ENCODE results near the gene COL27A1. TPM values are rescaled to one million over a fixed set of nuclear protein-coding genes. Genes with fewer than 3 reads are reported as not detected.

The COL27A1 gene
- total and polyA plus RNA-seq, 3 donors from 2014 or later = 9.3 to 68.8 (median 25.7) TPM

- intact Hi-C loops (cut with DNase I; ENCODE audit: low total_unique reads) = no loop called here
- no peaks in the 10 kb centered on the region for H3K36me3 ChIP-seq (ENCODE audit: low read depth, missing control alignments)
These were observed 19.8 kb downstream of the COL27A1 start for GRCh38 chr9:114174876-114175771.

GRCh38 chr9:114176624-114177291 is 21.4 kb downstream of the COL27A1 start:
- 61 to 70% methylated on average over 11 of the region's 11 CpGs for WGBS, 2 donors
- Histone ChIP-seq H3K4me1 (peaks cover 34% of the 10 kb centered on the region), H3K36me3 (ENCODE audit: low read depth, missing control alignments) (no peaks in the 10 kb centered on the region), H3K4me3 (no peak overlapping the region), H3K9me3 (no peaks in the 10 kb centered on the region), H3K27ac (no peak overlapping the region), H3K27me3 (no peaks in the 10 kb centered on the region)
- intact Hi-C loops (cut with DNase I; ENCODE audit: low total_unique reads) = no loop called here
- no peak for DNase-seq
- TF ChIP-seq CTCF (IDR thresholded peaks at IDR 0.05) (no peak), POLR2A (IDR thresholded peaks at IDR 0.05) (no peak)

More at GRCh38 chr9:114174876-114175771, 19.8 kb downstream of the COL27A1 start:
- Histone ChIP-seq H3K4me1 (peaks cover 20% of the 10 kb centered on the region), H3K4me3 (no peak overlapping the region), H3K9me3 (no peaks in the 10 kb centered on the region), H3K27ac (no peak overlapping the region), H3K27me3 (no peaks in the 10 kb centered on the region)
- WGBS, 2 donors = 56 to 71% methylated on average over 9 to 26 of the region's 26 CpGs
- no peak for DNase-seq
- no peak for TF ChIP-seq POLR2A (IDR thresholded peaks at IDR 0.05)

GRCh38 chr9:114177423-114178064 is 22.2 kb downstream of the COL27A1 start:
- no peak overlapping the region for H3K4me3 ChIP-seq
- intact Hi-C loops (cut with DNase I; ENCODE audit: low total_unique reads) = no loop called here
- 53 to 62% methylated on average over 6 of the region's 6 CpGs for WGBS, 2 donors
- no peak for DNase-seq
- H3K9me3 ChIP-seq = no peaks in the 10 kb centered on the region
- no peak overlapping the region for H3K27ac ChIP-seq
- H3K4me1 ChIP-seq = peaks cover 34% of the 10 kb centered on the region
- no peaks in the 10 kb centered on the region for H3K36me3 ChIP-seq (ENCODE audit: low read depth, missing control alignments)
- TF ChIP-seq POLR2A (IDR thresholded peaks at IDR 0.05) (no peak), CTCF (IDR thresholded peaks at IDR 0.05) (no peak)
- no peaks in the 10 kb centered on the region for H3K27me3 ChIP-seq

- no peaks in the 10 kb centered on the region for H3K9me3 ChIP-seq
- no peak for DNase-seq
- H3K4me1 ChIP-seq = peaks cover 34% of the 10 kb centered on the region
- no peak overlapping the region for H3K4me3 ChIP-seq
- intact Hi-C loops (cut with DNase I; ENCODE audit: low total_unique reads) = no loop called here
- H3K36me3 ChIP-seq (ENCODE audit: low read depth, missing control alignments) = no peaks in the 10 kb centered on the region
- WGBS, 2 donors = 91 to 92% methylated on average over 8 of the region's 8 CpGs
- TF ChIP-seq CTCF (IDR thresholded peaks at IDR 0.05) = no peak
- no peak overlapping the region for H3K27ac ChIP-seq
- no peaks in the 10 kb centered on the region for H3K27me3 ChIP-seq
These were observed 22.7 kb downstream of the COL27A1 start for GRCh38 chr9:114178076-114178475.

Measured in testis (tissue), 3 donors.